ENCODE measurements around the gene GCH1.

DNA sequence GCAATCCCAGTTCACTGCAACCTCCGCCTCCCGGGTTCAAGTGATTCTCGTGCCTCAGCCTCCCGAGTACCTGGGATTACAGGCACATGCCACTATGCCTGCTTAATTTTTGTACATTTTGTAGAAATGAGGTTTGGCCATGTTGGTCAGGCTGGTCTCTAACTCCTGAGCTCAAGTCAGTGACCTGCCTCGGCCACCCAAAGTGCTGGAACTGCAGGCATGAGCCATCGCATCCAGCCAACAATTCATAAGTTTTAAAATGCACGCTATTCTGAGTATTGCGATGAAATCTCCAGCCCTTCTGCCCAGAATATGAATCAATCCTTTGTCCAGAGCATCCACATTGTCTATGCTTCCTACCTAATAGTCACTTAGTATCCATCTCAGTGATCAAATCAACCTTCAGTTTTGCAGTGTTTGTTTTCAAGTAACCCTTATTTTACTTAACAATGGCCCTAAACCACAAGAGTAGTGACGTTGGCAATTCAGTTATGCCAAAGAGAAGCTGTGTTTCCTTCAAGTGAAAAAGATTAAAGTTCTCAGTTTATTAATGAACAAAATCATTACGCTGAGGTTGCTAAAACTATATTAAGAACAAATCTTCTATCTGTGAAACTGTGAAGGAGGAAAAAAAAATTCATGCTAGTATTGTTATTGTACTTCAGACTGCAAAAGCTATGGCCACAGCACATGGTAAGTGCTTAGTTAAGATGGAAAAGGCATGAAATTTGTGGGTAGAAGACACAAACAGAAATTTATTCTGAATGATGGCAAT is 11.0 kb downstream of the GCH1 start:
- TF ChIP-seq, protein P1, sequence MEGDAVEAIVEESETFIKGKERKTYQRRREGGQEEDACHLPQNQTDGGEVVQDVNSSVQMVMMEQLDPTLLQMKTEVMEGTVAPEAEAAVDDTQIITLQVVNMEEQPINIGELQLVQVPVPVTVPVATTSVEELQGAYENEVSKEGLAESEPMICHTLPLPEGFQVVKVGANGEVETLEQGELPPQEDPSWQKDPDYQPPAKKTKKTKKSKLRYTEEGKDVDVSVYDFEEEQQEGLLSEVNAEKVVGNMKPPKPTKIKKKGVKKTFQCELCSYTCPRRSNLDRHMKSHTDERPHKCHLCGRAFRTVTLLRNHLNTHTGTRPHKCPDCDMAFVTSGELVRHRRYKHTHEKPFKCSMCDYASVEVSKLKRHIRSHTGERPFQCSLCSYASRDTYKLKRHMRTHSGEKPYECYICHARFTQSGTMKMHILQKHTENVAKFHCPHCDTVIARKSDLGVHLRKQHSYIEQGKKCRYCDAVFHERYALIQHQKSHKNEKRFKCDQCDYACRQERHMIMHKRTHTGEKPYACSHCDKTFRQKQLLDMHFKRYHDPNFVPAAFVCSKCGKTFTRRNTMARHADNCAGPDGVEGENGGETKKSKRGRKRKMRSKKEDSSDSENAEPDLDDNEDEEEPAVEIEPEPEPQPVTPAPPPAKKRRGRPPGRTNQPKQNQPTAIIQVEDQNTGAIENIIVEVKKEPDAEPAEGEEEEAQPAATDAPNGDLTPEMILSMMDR (IDR thresholded peaks at IDR 0.05), result no peak
- no peak for TF ChIP-seq POLR2A (IDR thresholded peaks at IDR 0.05)
- TF ChIP-seq POLR2AphosphoS5 (IDR thresholded peaks at IDR 0.05), result no peak
- no peak for TF ChIP-seq EP300 (IDR thresholded peaks at IDR 0.05; ENCODE audit: low read depth)

Measured in transverse colon (tissue), 4 donors.